NCI-H748 treated with DMSO at 0.1 percent for 48 hours (cell line): ENCODE data around the gene SLC5A2.

Experiments
- DNase-seq: peaks from one replicate; lab custom pipeline; 2025; lab: John Stamatoyannopoulos, UW

Gene SLC5A2

GRCh38 chr16:31459687-31460581 lies 23.0 kb upstream of the SLC5A2 start:
- DNase-seq = peak; percentile 94

- peak; percentile 4 for DNase-seq
These were observed 22.3 kb upstream of the SLC5A2 start for GRCh38 chr16:31460582-31461002.

- DNase-seq = no peak
These were observed 21.6 kb upstream of the SLC5A2 start for GRCh38 chr16:31461201-31461920.

GRCh38 chr16:31461921-31462804 lies 20.8 kb upstream of the SLC5A2 start:
- no peak for DNase-seq

- no peak for DNase-seq
These were observed 18.6 kb upstream of the SLC5A2 start for GRCh38 chr16:31464348-31464769.

GRCh38 chr16:31464781-31465260 lies 18.1 kb upstream of the SLC5A2 start:
- no peak for DNase-seq

- no peak for DNase-seq
These were observed 17.0 kb upstream of the SLC5A2 start for GRCh38 chr16:31465788-31466370.

GRCh38 chr16:31466381-31466841 lies 16.5 kb upstream of the SLC5A2 start:
- no peak for DNase-seq

- no peak for DNase-seq
These were observed 15.7 kb upstream of the SLC5A2 start for GRCh38 chr16:31467151-31467773.

- no peak for DNase-seq
These were observed 15.1 kb upstream of the SLC5A2 start for GRCh38 chr16:31467858-31468257.

- DNase-seq = no peak
These were observed 12.3 kb upstream of the SLC5A2 start for GRCh38 chr16:31470615-31471014.

- DNase-seq = no peak
These were observed 11.6 kb upstream of the SLC5A2 start for GRCh38 chr16:31471241-31471874.

- DNase-seq = peak; percentile 5
These were observed 10.8 kb upstream of the SLC5A2 start, which contains the start of gene TGFB1I1 for GRCh38 chr16:31471875-31472708. TSS of gene TGFB1I1 (plus strand) at chr16:31472152. CDS start at chr16:31472189, 37 bp downstream.

- peak; percentile 46 for DNase-seq
These were observed 10.2 kb upstream of the SLC5A2 start for GRCh38 chr16:31472709-31473203.

- no peak for DNase-seq
These were observed 9.5 kb upstream of the SLC5A2 start for GRCh38 chr16:31473264-31473984.

- DNase-seq = no peak
These were observed 8.7 kb upstream of the SLC5A2 start for GRCh38 chr16:31474173-31474714.

- DNase-seq = no peak
These were observed 7.9 kb upstream of the SLC5A2 start for GRCh38 chr16:31474773-31475738.
